Activated CD4-positive, alpha-beta T cell treated with anti-CD3 and anti-CD28 coated beads for 1 hour (primary cell): ENCODE data around the gene GAB2.
"Not testable (repeated sequence)": the region's sequence is repeated elsewhere in the genome, so short reads cannot be mapped to it uniquely, and the experiment has no call there.

Experiments used
- DNase-seq: peaks from one replicate; pipeline ENCODE4 v3.0.0-alpha.2; 2020

GAB2 gene

DNA sequence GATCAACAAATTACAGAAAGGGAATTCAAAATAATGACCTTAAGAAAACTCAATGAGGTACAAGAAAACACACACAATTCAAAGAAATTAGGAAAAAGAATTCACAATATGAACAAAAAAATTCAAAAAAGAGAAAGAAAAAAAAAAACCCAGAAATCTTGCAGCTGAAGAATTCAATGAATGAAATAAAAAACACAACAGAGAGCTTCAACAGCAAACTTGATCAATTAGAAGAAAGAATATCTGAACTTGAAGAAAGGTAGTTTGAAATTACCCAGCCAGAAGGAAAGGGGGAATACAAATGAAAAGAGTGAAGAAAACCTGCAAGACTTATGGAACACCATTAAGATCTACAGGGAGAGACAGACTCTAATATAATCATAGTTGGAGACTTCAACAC, 176.1 kb downstream of the GAB2 start:
- no peak for DNase-seq

- DNase-seq, result no peak
Measured at GRCh38 chr11:78239781-78240180, 177.8 kb downstream of the GAB2 start.

DNA sequence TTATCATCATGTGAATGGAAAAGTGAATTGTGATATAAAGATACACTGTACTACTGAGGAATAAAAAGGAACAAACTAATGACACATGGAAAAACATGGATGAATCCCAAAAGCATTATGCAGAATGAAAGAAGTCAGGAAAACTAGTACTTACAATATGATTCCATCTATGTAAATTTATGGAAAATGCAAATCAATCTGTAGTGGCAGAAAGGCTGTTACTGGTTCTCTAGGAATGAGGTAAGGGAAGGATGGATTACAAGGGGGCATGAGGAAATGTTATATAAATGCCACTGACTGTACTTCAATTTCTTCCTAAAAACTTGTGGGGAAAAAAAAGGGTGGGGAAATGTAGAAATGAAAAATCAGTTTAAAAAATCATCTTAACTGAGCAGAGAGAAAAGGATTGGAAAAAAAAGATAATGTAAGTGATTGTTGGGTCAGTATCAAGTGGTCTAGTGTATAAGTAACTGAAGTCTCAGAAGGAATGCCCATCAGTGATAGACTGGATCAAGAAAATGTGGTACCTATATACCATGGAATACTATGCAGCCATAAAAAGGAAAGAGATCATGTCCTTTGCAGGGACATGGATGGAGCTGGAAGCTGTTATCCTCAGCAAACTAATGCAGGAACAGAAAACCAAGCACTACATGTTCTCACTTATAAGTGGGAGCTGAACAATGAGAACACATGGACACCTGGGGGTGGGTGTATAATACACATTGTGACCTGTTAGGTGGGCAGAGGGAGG, 180.2 kb downstream of the GAB2 start:
- no peak for DNase-seq

- no peak for DNase-seq
Measured at GRCh38 chr11:78234006-78234405, 183.6 kb downstream of the GAB2 start.

DNA sequence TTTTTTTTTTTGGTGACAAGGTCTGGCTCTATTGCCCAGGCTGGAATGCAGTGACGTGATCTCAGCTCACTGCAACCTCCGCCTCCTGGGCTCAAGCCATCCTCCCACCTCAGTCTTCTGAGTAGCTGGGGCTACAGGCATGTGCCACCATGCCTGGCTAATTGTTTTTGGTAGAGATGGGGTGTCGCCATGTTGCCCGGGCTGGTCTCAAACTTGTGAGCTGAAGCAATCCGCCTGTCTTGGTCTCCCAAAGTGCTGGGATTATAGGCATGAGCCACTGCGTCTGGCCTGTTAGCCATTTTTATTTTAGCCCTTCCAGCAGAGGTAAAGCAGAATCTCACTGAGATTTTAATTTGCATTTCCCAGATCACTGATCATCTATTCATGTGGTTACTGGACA, 184.6 kb downstream of the GAB2 start:
- DNase-seq, result not testable (repeated sequence)

DNA sequence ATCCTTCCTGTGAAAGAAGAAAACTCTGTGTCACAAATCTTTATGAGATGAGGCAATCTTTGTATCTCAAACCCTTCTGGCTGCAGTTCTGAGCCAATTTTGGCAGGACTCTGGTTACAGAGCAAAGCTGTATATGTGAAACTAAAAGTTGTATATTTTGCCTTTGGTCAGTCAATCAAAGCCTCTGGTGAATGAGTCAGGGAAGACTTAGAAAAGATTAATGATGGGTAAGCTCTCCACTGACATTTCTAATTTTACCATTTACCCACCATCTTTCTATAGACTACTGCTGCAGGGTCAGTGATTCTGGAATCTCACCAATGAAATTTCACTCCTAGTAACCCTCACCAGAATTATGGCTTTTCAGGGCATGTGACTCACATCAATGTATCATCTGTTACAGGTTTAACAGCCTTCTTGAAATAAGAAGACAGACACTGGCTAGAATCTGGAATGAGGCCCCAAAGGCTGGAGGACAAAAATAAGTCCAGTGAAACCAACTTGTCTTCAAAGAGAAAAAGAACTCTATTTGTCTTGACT, 185.6 kb downstream of the GAB2 start:
- DNase-seq, result no peak

- DNase-seq, result no peak
Measured at GRCh38 chr11:78230161-78230877, 187.3 kb downstream of the GAB2 start.

DNA sequence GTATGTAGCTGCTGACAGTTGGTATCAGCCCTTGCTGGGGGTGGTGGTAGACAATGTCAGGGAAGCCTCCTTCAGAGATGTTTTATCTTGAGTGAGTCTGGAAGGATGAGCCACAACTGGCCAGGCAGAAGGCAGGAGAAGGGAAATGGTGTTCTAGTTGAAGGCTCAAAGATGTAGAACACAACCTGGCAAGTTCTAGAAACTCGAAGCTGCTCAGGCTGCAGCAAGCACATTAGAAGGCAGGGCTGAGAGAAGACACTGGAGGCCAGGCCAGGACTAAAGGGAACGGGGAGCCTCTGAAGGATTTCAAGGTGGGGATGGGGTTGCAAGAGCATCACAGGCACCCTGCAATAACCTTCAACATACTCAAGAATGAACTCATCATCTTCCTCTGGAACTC, 188.5 kb downstream of the GAB2 start:
- no peak for DNase-seq

GRCh38 chr11:78228467-78228866, 189.2 kb downstream of the GAB2 start:
- no peak for DNase-seq

DNA sequence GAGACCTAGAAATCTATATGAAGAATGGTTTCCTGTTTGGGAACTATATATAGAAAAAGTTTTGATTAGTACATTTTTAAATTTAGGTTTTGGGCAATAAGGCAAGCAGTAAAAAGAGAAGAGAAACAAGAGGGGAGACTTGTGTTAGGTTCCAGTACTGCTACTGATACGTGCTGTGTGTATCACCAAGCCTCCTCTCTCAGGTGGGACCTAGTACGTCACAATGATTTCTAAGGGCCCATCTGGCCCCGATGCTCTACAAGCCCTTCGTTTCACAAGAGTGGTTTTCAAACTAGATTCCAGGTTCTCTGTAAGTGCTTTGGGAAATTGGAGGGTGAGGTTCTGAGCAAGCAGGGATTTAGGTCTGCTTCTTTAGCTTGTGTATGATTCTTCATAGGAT, 189.7 kb downstream of the GAB2 start:
- DNase-seq, result no peak

DNA sequence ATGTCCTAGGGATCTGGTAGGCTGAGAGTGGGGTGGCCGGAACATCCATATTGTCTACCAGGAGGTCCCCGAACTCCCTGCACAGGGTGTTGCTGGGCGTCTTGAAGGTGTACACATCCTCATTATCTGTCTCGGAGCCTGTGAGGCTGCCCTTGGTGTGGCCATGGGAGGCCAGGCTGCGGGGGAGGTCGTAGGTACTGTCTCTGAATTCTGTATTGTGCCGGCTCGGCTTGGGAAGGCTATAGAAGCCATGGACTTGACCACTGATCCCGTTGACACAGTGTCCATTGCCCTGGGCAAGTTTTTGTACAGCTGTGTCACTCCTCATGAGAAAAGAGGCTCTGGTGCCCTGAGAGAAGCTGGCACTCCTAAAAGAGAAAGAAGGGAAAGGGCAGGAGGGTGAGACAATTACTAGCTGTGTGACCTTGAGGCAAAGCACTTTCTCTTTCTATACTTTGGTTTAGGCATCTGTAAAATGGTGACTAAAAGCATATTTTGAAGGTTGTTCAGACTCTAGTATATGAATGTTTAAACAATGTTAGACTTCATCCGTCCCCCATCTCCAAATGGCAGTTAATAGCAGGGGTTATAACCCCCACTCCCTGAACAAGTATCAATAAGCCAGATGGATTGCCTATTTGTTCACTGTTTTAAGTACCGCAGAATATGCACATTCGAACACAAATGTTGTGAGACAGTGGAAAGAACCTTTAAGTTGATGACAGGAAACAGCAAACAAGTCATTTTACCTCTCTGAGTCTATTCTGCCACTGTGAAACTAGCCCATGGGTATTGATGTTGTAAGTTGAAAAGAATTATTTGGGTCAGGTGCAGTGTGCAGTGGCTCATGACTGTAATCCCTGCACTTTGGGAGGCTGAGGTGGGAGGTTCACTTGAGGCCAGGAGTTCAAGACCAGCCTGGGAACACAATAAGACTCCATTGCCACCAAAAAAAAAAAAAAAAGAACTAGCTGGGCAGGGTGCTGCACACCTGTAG, 190.6 kb downstream of the GAB2 start:
- no peak for DNase-seq

GRCh38 chr11:78224906-78225420, 192.7 kb downstream of the GAB2 start:
- no peak for DNase-seq

DNA sequence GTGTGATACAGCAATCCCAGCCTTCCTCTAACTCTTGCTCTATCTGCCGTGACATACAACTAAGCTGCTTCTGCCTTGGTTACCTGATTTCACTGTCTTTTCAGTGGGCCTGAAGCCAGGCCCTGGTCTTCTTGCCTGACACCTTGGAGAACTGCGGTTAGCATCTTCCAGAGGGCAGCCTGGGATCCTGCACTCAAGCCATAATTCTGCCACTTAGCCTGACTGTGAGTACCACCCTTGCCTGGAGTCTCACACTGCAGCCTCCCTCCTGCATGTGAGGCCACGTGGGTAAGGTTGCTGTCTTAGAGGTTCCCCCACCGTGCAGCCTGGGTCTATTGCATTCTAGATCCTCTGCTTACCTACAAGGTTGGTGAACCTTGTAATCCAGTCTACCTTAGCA, 193.1 kb downstream of the GAB2 start:
- DNase-seq, result no peak

- no peak for DNase-seq
Measured at GRCh38 chr11:78223320-78223954, 194.2 kb downstream of the GAB2 start.

DNA sequence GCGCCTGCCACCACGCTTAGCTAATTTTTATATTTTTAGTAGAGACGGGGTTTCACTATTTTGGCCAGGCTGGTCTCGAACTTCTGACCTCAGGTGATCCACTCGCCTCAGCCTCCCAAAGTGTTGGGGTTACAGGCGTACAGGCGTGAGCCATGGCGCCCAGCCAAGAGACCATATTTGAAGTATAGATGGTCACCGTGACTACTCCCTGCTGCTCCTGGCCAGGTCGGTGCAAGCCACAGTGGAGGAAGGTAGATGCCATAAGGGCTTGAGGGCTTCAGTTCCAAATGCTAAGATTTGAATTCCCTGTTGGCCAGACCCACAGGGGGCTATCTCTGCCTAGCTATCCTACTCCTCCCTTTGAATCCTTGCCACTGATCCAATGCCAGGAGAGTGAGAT, 194.9 kb downstream of the GAB2 start:
- not testable (repeated sequence) for DNase-seq

GRCh38 chr11:78221396-78222315, 196.0 kb downstream of the GAB2 start:
- DNase-seq, result no peak

DNA sequence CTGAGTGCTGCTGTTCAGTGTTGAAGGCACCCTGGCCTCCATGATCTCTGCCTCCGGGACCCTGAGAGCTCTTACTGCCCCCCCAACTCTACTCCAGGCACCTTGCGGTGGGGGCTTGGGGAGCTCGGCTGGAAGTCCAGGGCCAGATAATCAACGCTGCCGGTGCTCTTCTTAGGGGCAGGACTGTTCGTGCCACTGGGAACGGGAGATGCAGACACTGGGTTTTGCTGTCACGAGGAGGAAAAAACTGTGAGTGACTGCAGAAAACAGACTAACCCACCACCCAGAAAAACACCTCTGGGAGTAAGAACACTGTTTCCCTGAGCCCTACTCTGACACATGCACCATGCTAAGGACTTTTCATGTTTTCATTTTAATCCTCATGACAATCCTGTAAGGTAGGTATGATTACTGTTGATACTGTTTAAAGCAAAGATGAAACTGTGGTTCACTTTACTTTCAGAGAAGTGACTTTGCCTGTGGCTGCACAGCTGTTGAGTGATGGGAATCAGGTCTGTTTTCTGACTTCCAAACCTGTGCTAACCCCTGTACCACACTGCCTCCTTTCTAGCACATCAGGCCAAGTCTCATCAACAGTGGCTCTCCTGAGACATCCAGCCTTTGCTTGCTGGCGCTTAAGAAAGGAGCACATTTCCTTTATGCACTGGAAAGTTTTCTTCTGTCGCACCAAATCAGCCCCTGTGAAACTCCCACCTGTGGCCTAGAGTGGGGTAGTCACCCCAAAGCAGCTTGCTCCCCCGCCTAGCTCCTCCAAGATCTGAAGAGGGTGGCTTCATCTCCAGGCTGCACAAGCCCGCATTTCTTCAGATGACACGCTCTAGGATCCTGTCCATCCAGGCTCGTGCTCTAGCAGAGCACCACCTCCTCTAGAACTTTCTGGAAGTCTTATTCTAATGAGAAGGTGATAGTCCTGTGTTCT, 197.1 kb downstream of the GAB2 start:
- no peak for DNase-seq

- no peak for DNase-seq
Measured at GRCh38 chr11:78219493-78220217, 198.0 kb downstream of the GAB2 start.
